Muscle of leg (tissue), 11 donors: ENCODE measurements around the gene ARID5B. TPM values are rescaled to one million over a fixed set of nuclear protein-coding genes. Genes with fewer than 3 reads are reported as not detected.
A peak's percentile ranks its signal among the peaks of the same experiment; 100 is the strongest.

Source experiments
- DNase-seq: peaks from one replicate; pipeline ENCODE4 v3.0.0; 2013
- H3K27ac ChIP-seq: one replicate; pipeline ENCODE4 v1.5.1; 2013; ENCODE audit warnings: mild to moderate bottlenecking, low read length, control low read depth
- H3K27me3 ChIP-seq: one replicate; pipeline ENCODE4 v1.6.1; 2013; ENCODE audit warnings: low read length; ENCODE audit not compliant: control insufficient read depth, insufficient read depth
- H3K36me3 ChIP-seq: one replicate; pipeline ENCODE4 v1.6.1; 2013; ENCODE audit warnings: low read length; ENCODE audit not compliant: control insufficient read depth, insufficient read depth
- H3K4me1 ChIP-seq: one replicate; pipeline ENCODE4 v1.6.1; 2013; ENCODE audit warnings: low read length; ENCODE audit not compliant: control insufficient read depth, insufficient read depth
- H3K4me3 ChIP-seq: one replicate; pipeline ENCODE4 v1.5.1; 2013; ENCODE audit warnings: low read length, control low read depth
- H3K9me3 ChIP-seq: replicated peaks from 2 replicates; pipeline ENCODE4 v1.6.1; 2013; ENCODE audit warnings: low read depth, low read length; ENCODE audit not compliant: control insufficient read depth
- WGBS: methylation state at CpG from one replicate; pipeline ENCODE4 v1.1.5; 2013; ENCODE audit warnings: missing lambda C conversion rate; ENCODE audit not compliant: insufficient coverage; 5-methylcytosine and 5-hydroxymethylcytosine counted together
- polyA plus RNA-seq, 8 donors: library from polyadenylated mRNA; unstranded; fragments of 120-200 nt; gene quantifications; one replicate each; pipeline versions ENCODE4 v1.2.1 to v1.2.3, GENCODE V29; 2013; ENCODE audit warnings: inconsistent platforms in 1 of 8, low replicate concordance in 1 of 8; ENCODE audit not compliant: insufficient read length in 8 of 8, insufficient read depth in 1 of 8
- total RNA-seq: library from RNA; stranded (reverse); fragments of 120-200 nt; gene quantifications from one replicate; pipeline ENCODE4 v1.2.4, GENCODE V29; 2013

ARID5B gene
- total and polyA plus RNA-seq, 9 donors, result 10.3 to 24.2 (median 15.2) TPM

GRCh38 chr10:62081341-62082270 lies 180.1 kb downstream of the ARID5B start:
- peak; percentile 61 for DNase-seq
- Histone ChIP-seq H3K4me1 (peaks cover 35% of the 10 kb centered on the region), H3K4me3 (no peak overlapping the region), H3K27me3 (no peaks in the 10 kb centered on the region), H3K9me3 (no peaks in the 10 kb centered on the region), H3K27ac (peak overlapping the region; percentile 99), H3K36me3 (peaks cover 25% of the 10 kb centered on the region)
- no CpG with 5 or more reads among the region's 5 CpGs for WGBS

GRCh38 chr10:62082271-62082656 lies 180.8 kb downstream of the ARID5B start:
- H3K36me3 ChIP-seq, result peaks cover 24% of the 10 kb centered on the region
- no peaks in the 10 kb centered on the region for H3K27me3 ChIP-seq
- H3K27ac ChIP-seq, result peak overlapping the region; percentile 99
- no CpG with 5 or more reads among the region's 1 CpG for WGBS
- DNase-seq, result no peak
- no peaks in the 10 kb centered on the region for H3K9me3 ChIP-seq
- no peak overlapping the region for H3K4me3 ChIP-seq
- H3K4me1 ChIP-seq, result peaks cover 31% of the 10 kb centered on the region

- peaks cover 24% of the 10 kb centered on the region for H3K36me3 ChIP-seq
- 0% methylated on average over 2 of the region's 7 CpGs for WGBS
- H3K9me3 ChIP-seq, result no peaks in the 10 kb centered on the region
- peak overlapping the region; percentile 99 for H3K27ac ChIP-seq
- H3K4me1 ChIP-seq, result peaks cover 31% of the 10 kb centered on the region
- H3K27me3 ChIP-seq, result no peaks in the 10 kb centered on the region
- DNase-seq, result peak; percentile 93
- H3K4me3 ChIP-seq, result peak overlapping the region; percentile 3
Measured at GRCh38 chr10:62082729-62083411, 181.4 kb downstream of the ARID5B start.

- Histone ChIP-seq H3K36me3 (peaks cover 26% of the 10 kb centered on the region), H3K27ac (peak overlapping the region; percentile 99), H3K27me3 (no peaks in the 10 kb centered on the region), H3K4me1 (peaks cover 31% of the 10 kb centered on the region), H3K9me3 (no peaks in the 10 kb centered on the region), H3K4me3 (no peak overlapping the region)
- peak; percentile 95 for DNase-seq
- WGBS, result 0% methylated on average over 1 of the region's 3 CpGs
Measured at GRCh38 chr10:62083412-62084267, 182.1 kb downstream of the ARID5B start.

- Histone ChIP-seq H3K4me1 (peaks cover 31% of the 10 kb centered on the region), H3K27ac (peak overlapping the region; percentile 99), H3K9me3 (no peaks in the 10 kb centered on the region), H3K4me3 (no peak overlapping the region), H3K27me3 (no peaks in the 10 kb centered on the region), H3K36me3 (peaks cover 27% of the 10 kb centered on the region)
- peak; percentile 61 for DNase-seq
- no CpG with 5 or more reads among the region's 2 CpGs for WGBS
Measured at GRCh38 chr10:62084451-62084850, 183.0 kb downstream of the ARID5B start.

- Histone ChIP-seq H3K36me3 (peaks cover 24% of the 10 kb centered on the region), H3K9me3 (no peaks in the 10 kb centered on the region), H3K27me3 (no peaks in the 10 kb centered on the region), H3K27ac (peak overlapping the region; percentile 99), H3K4me3 (no peak overlapping the region), H3K4me1 (peaks cover 31% of the 10 kb centered on the region)
- no CpG with 5 or more reads among the region's 2 CpGs for WGBS
- no peak for DNase-seq
Measured at GRCh38 chr10:62085404-62085803, 183.9 kb downstream of the ARID5B start.

GRCh38 chr10:62085821-62086220 lies 184.3 kb downstream of the ARID5B start:
- no peaks in the 10 kb centered on the region for H3K27me3 ChIP-seq
- no peak overlapping the region for H3K27ac ChIP-seq
- H3K36me3 ChIP-seq, result peaks cover 25% of the 10 kb centered on the region
- DNase-seq, result no peak
- H3K4me3 ChIP-seq, result no peak overlapping the region
- peaks cover 28% of the 10 kb centered on the region for H3K4me1 ChIP-seq
- no peaks in the 10 kb centered on the region for H3K9me3 ChIP-seq
- 90% methylated on average over 2 of the region's 2 CpGs for WGBS

GRCh38 chr10:62087329-62087728 lies 185.8 kb downstream of the ARID5B start:
- no CpG with 5 or more reads among the region's 2 CpGs for WGBS
- H3K27me3 ChIP-seq, result no peaks in the 10 kb centered on the region
- H3K4me1 ChIP-seq, result peaks cover 26% of the 10 kb centered on the region
- H3K36me3 ChIP-seq, result peaks cover 40% of the 10 kb centered on the region
- no peaks in the 10 kb centered on the region for H3K9me3 ChIP-seq
- no peak overlapping the region for H3K4me3 ChIP-seq
- no peak overlapping the region for H3K27ac ChIP-seq
- DNase-seq, result no peak

- WGBS, result no CpG with 5 or more reads among the region's 3 CpGs
- peaks cover 50% of the 10 kb centered on the region for H3K36me3 ChIP-seq
- no peak overlapping the region for H3K27ac ChIP-seq
- no peak for DNase-seq
- no peaks in the 10 kb centered on the region for H3K27me3 ChIP-seq
- H3K4me1 ChIP-seq, result peaks cover 25% of the 10 kb centered on the region
- H3K9me3 ChIP-seq, result no peaks in the 10 kb centered on the region
- H3K4me3 ChIP-seq, result no peak overlapping the region
Measured at GRCh38 chr10:62088786-62089185, 187.3 kb downstream of the ARID5B start.
